HL-60/S4 (cell line): Measurements from ENCODE around the gene RAB29.

ENCODE experiments used
- in situ Hi-C: fragments of 300-500 bp; cut with MboI; formaldehyde crosslinking; loops from 2 replicates; pipeline ENCODE4 v1.14.3; 2022; ENCODE audit warnings: low sequenced_read_pairs

RAB29 gene

GRCh38 chr1:205797168-205797567, 21.9 kb upstream of the RAB29 start:
- in situ Hi-C loops, result loop anchor here (10.0 kb wide), 1 partner anchor 318 kb away; the partner anchor contains the start of gene AVPR1B

GRCh38 chr1:205794011-205794730, 18.9 kb upstream of the RAB29 start:
- in situ Hi-C loops, result loop anchor here (5.0 to 10.0 kb wide), 2 partner anchors 113 to 321 kb away; partner anchors contain the start of gene AVPR1B

- in situ Hi-C loops, result loop anchor here (5.0 to 10.0 kb wide), 2 partner anchors 114 to 322 kb away; partner anchors contain the start of gene AVPR1B
Observed at GRCh38 chr1:205792961-205793673, 17.8 kb upstream of the RAB29 start.

- in situ Hi-C loops, result loop anchor here (5.0 to 10.0 kb wide), 2 partner anchors 115 to 322 kb away; partner anchors contain the start of gene AVPR1B
Observed at GRCh38 chr1:205792481-205792881, 17.2 kb upstream of the RAB29 start.

- in situ Hi-C loops, result loop anchor here (5.0 to 10.0 kb wide), 2 partner anchors 116 to 323 kb away; partner anchors contain the start of gene AVPR1B
Observed at GRCh38 chr1:205791568-205792180, 16.4 kb upstream of the RAB29 start.

GRCh38 chr1:205787287-205787916, 12.1 kb upstream of the RAB29 start:
- in situ Hi-C loops, result no loop called here

GRCh38 chr1:205786601-205787000, 11.3 kb upstream of the RAB29 start:
- in situ Hi-C loops, result no loop called here

GRCh38 chr1:205785446-205785845, 10.2 kb upstream of the RAB29 start:
- in situ Hi-C loops, result no loop called here

GRCh38 chr1:205783904-205784303, 8.6 kb upstream of the RAB29 start:
- in situ Hi-C loops, result no loop called here

- in situ Hi-C loops, result no loop called here
Observed at GRCh38 chr1:205783433-205783795, 8.1 kb upstream of the RAB29 start.

GRCh38 chr1:205782627-205783432, 7.5 kb upstream of the RAB29 start:
- in situ Hi-C loops, result no loop called here

- in situ Hi-C loops, result no loop called here
Observed at GRCh38 chr1:205780335-205780734, 5.1 kb upstream of the RAB29 start.

GRCh38 chr1:205777994-205778393, 2.7 kb upstream of the RAB29 start:
- in situ Hi-C loops, result no loop called here

- in situ Hi-C loops, result no loop called here
Observed at GRCh38 chr1:205775717-205776056, 405 bp upstream of the RAB29 start.

- in situ Hi-C loops, result no loop called here
Observed at GRCh38 chr1:205774198-205775014, 876 bp downstream of the RAB29 start.

GRCh38 chr1:205772607-205773032, 2.7 kb downstream of the RAB29 start:
- in situ Hi-C loops, result no loop called here

- in situ Hi-C loops, result no loop called here
Observed at GRCh38 chr1:205770618-205771017, 4.7 kb downstream of the RAB29 start.

GRCh38 chr1:205769641-205770365, 5.5 kb downstream of the RAB29 start:
- in situ Hi-C loops, result no loop called here

GRCh38 chr1:205767248-205767647, 8.0 kb downstream of the RAB29 start:
- in situ Hi-C loops, result no loop called here
